Immature natural killer cell (primary cell): ENCODE results near the gene SULT1C3. TPM values are rescaled to one million over a fixed set of nuclear protein-coding genes. Genes with fewer than 3 reads are reported as not detected.
"Not testable (repeated sequence)": the region's sequence is repeated elsewhere in the genome, so short reads cannot be mapped to it uniquely, and the experiment has no call there.

Experiments
- DNase-seq, 3 donors: peaks; one replicate each; pipeline ENCODE4 v3.0.0; 2022; ENCODE audit warnings: mixed read lengths in 1 of 3
- H3K27ac Mint-ChIP-seq, 6 donors: one replicate each; pipeline ENCODE4 v1.8.0; 2020; ENCODE audit warnings: mixed read lengths in 6 of 6, mild to moderate bottlenecking in 5 of 6, inconsistent platforms in 4 of 6, moderate library complexity in 3 of 6
- H3K27me3 Mint-ChIP-seq, 3 donors: one replicate each; pipeline ENCODE4 v1.8.0; 2020 to 2021; ENCODE audit warnings: low read depth in 3 of 3, mild to moderate bottlenecking in 3 of 3, mixed read lengths in 3 of 3, moderate library complexity in 3 of 3, inconsistent platforms in 1 of 3
- H3K36me3 Mint-ChIP-seq, 3 donors: one replicate each; pipeline ENCODE4 v1.8.0; 2020; ENCODE audit warnings: mixed read lengths in 3 of 3, inconsistent platforms in 2 of 3, mild to moderate bottlenecking in 2 of 3
- H3K4me1 Mint-ChIP-seq, 2 donors: one replicate each; pipeline ENCODE4 v1.8.0; 2020; ENCODE audit warnings: inconsistent platforms in 2 of 2, mild to moderate bottlenecking in 2 of 2, mixed read lengths in 2 of 2, moderate library complexity in 1 of 2
- H3K4me3 Mint-ChIP-seq, 5 donors: one replicate each; pipeline ENCODE4 v1.8.0; 2020; ENCODE audit warnings: mild to moderate bottlenecking in 5 of 5, mixed read lengths in 5 of 5, inconsistent platforms in 3 of 5, moderate library complexity in 3 of 5
- H3K9me3 Mint-ChIP-seq, 6 donors: one replicate each; pipeline ENCODE4 v1.8.0; 2020; ENCODE audit warnings: mild to moderate bottlenecking in 6 of 6, mixed read lengths in 6 of 6, inconsistent platforms in 4 of 6, moderate library complexity in 3 of 6
- polyA plus RNA-seq, 3 donors: library from polyadenylated mRNA; unstranded; fragments of 300-500 nt; fragmentation: Illumina TruSeq; gene quantifications; one replicate each; pipeline ENCODE4 v1.2.3, GENCODE V29; 2021

Gene SULT1C3
- polyA plus RNA-seq, 3 donors from 2014 or later, result not detected

GRCh38 chr2:108263401-108263800 is 23.6 kb downstream of the SULT1C3 start:
- H3K27me3 Mint-ChIP-seq, result peaks cover 0 to 2% (median 2%) of the 10 kb centered on the region in 3 donors

GRCh38 chr2:108266218-108266617 is 26.4 kb downstream of the SULT1C3 start:
- H3K4me3 Mint-ChIP-seq, result no peak overlapping the region
- DNase-seq, result no peak
- H3K27ac Mint-ChIP-seq, result no peak overlapping the region
- peaks cover 0 to 8% (median 0%) of the 10 kb centered on the region in 3 donors for H3K27me3 Mint-ChIP-seq
- peaks cover 0 to 2% (median 0%) of the 10 kb centered on the region in 6 donors for H3K9me3 Mint-ChIP-seq
- H3K4me1 Mint-ChIP-seq, result no peaks in the 10 kb centered on the region
- no peaks in the 10 kb centered on the region for H3K36me3 Mint-ChIP-seq

More at GRCh38 chr2:108263401-108263800, 23.6 kb downstream of the SULT1C3 start:
- no peaks in the 10 kb centered on the region for H3K4me1 Mint-ChIP-seq
- H3K9me3 Mint-ChIP-seq, result peaks cover 0 to 2% (median 0%) of the 10 kb centered on the region in 6 donors
- no peak overlapping the region for H3K27ac Mint-ChIP-seq
- no peak overlapping the region for H3K4me3 Mint-ChIP-seq
- DNase-seq, result no peak
- no peaks in the 10 kb centered on the region for H3K36me3 Mint-ChIP-seq

GRCh38 chr2:108267101-108267500 is 27.3 kb downstream of the SULT1C3 start:
- Mint-ChIP-seq H3K27me3 (peaks cover 0 to 10% (median 0%) of the 10 kb centered on the region in 3 donors), H3K9me3 (peaks cover 0 to 2% (median 0%) of the 10 kb centered on the region in 6 donors), H3K27ac (no peak overlapping the region), H3K36me3 (no peaks in the 10 kb centered on the region), H3K4me1 (no peaks in the 10 kb centered on the region), H3K4me3 (no peak overlapping the region)
- no peak for DNase-seq

- DNase-seq, result no peak
- Mint-ChIP-seq H3K4me1 (no peaks in the 10 kb centered on the region), H3K9me3 (peaks cover 0 to 3% (median 0%) of the 10 kb centered on the region in 6 donors), H3K27ac (no peak overlapping the region), H3K27me3 (peaks cover 0 to 10% (median 0%) of the 10 kb centered on the region in 3 donors), H3K4me3 (no peak overlapping the region), H3K36me3 (no peaks in the 10 kb centered on the region)
Observed at GRCh38 chr2:108268001-108268400, 28.2 kb downstream of the SULT1C3 start.

- H3K27ac Mint-ChIP-seq, result no peak overlapping the region
- no peaks in the 10 kb centered on the region for H3K4me1 Mint-ChIP-seq
- no peak overlapping the region for H3K4me3 Mint-ChIP-seq
- no peaks in the 10 kb centered on the region for H3K36me3 Mint-ChIP-seq
- peaks cover 0 to 10% (median 0%) of the 10 kb centered on the region in 3 donors for H3K27me3 Mint-ChIP-seq
- peaks cover 0 to 3% (median 0%) of the 10 kb centered on the region in 6 donors for H3K9me3 Mint-ChIP-seq
- no peak for DNase-seq
Observed at GRCh38 chr2:108270346-108270745, 30.6 kb downstream of the SULT1C3 start.

GRCh38 chr2:108270768-108271506 is 31.2 kb downstream of the SULT1C3 start:
- no peak overlapping the region for H3K4me3 Mint-ChIP-seq
- no peak overlapping the region for H3K27ac Mint-ChIP-seq
- peaks cover 0 to 10% (median 0%) of the 10 kb centered on the region in 3 donors for H3K27me3 Mint-ChIP-seq
- DNase-seq, result no peak
- no peaks in the 10 kb centered on the region for H3K36me3 Mint-ChIP-seq
- no peaks in the 10 kb centered on the region for H3K4me1 Mint-ChIP-seq
- H3K9me3 Mint-ChIP-seq, result peaks cover 0 to 1% (median 0%) of the 10 kb centered on the region in 6 donors

GRCh38 chr2:108271691-108272253 is 32.0 kb downstream of the SULT1C3 start:
- Mint-ChIP-seq H3K36me3 (no peaks in the 10 kb centered on the region), H3K4me1 (no peaks in the 10 kb centered on the region), H3K27ac (no peak overlapping the region), H3K4me3 (no peak overlapping the region), H3K9me3 (peaks cover 0 to 1% (median 0%) of the 10 kb centered on the region in 6 donors), H3K27me3 (peaks cover 0 to 10% (median 0%) of the 10 kb centered on the region in 3 donors)
- no peak for DNase-seq

GRCh38 chr2:108278631-108279030 is 38.9 kb downstream of the SULT1C3 start:
- Mint-ChIP-seq H3K27me3 (peaks cover 0 to 9% (median 2%) of the 10 kb centered on the region in 3 donors), H3K4me1 (no peaks in the 10 kb centered on the region), H3K4me3 (no peak overlapping the region), H3K27ac (no peak overlapping the region), H3K9me3 (peaks cover 0 to 1% (median 0%) of the 10 kb centered on the region in 6 donors), H3K36me3 (no peaks in the 10 kb centered on the region)
- DNase-seq, result no peak

- DNase-seq, result no peak
- Mint-ChIP-seq H3K36me3 (no peaks in the 10 kb centered on the region), H3K27me3 (peaks cover 0 to 9% (median 2%) of the 10 kb centered on the region in 3 donors), H3K27ac (no peak overlapping the region), H3K4me1 (no peaks in the 10 kb centered on the region), H3K4me3 (no peak overlapping the region), H3K9me3 (peaks cover 0 to 1% (median 0%) of the 10 kb centered on the region in 6 donors)
Observed at GRCh38 chr2:108279468-108279867, 39.7 kb downstream of the SULT1C3 start.

GRCh38 chr2:108280466-108280865 is 40.7 kb downstream of the SULT1C3 start:
- Mint-ChIP-seq H3K4me3 (no peak overlapping the region), H3K27ac (no peak overlapping the region), H3K27me3 (peaks cover 0 to 9% (median 4%) of the 10 kb centered on the region in 3 donors), H3K4me1 (no peaks in the 10 kb centered on the region), H3K36me3 (no peaks in the 10 kb centered on the region), H3K9me3 (peaks cover 0 to 1% (median 0%) of the 10 kb centered on the region in 6 donors)
- no peak for DNase-seq

GRCh38 chr2:108284566-108284965 is 44.8 kb downstream of the SULT1C3 start:
- not testable (repeated sequence) for H3K4me3 Mint-ChIP-seq, H3K4me1 Mint-ChIP-seq, H3K36me3 Mint-ChIP-seq, H3K27ac Mint-ChIP-seq, H3K9me3 Mint-ChIP-seq, DNase-seq, H3K27me3 Mint-ChIP-seq

GRCh38 chr2:108285616-108286015 is 45.8 kb downstream of the SULT1C3 start:
- Mint-ChIP-seq H3K9me3 (peaks cover 0 to 5% (median 0%) of the 10 kb centered on the region in 6 donors), H3K27ac (no peak overlapping the region), H3K4me1 (no peaks in the 10 kb centered on the region), H3K27me3 (peaks cover 0 to 5% (median 4%) of the 10 kb centered on the region in 3 donors), H3K4me3 (no peak overlapping the region), H3K36me3 (no peaks in the 10 kb centered on the region)
- no peak for DNase-seq

GRCh38 chr2:108287169-108287568 is 47.4 kb downstream of the SULT1C3 start:
- no peak for DNase-seq
- Mint-ChIP-seq H3K4me3 (no peak overlapping the region), H3K27ac (no peak overlapping the region), H3K36me3 (no peaks in the 10 kb centered on the region), H3K4me1 (no peaks in the 10 kb centered on the region), H3K9me3 (peaks cover 0 to 10% (median 0%) of the 10 kb centered on the region in 6 donors), H3K27me3 (peaks cover 0 to 6% (median 5%) of the 10 kb centered on the region in 3 donors)

GRCh38 chr2:108288534-108289106 is 48.9 kb downstream of the SULT1C3 start, which contains the start of gene SULT1C2:
TSS of gene SULT1C2 (plus strand) at chr2:108288895. CDS start at chr2:108293668, 4,773 bp downstream.
- Mint-ChIP-seq H3K9me3 (peaks cover 0 to 10% (median 0%) of the 10 kb centered on the region in 6 donors), H3K27ac (no peak within 1 kb of the TSS), H3K4me1 (no peaks in the 10 kb centered on the region), H3K36me3 (no peaks in the 10 kb centered on the region), H3K27me3 (peaks cover 3 to 5% (median 4%) of the 10 kb centered on the region in 3 donors), H3K4me3 (no peak within 1 kb of the TSS)
- no peak for DNase-seq
